Measurements from ENCODE around the gene FFAR2. TPM values are rescaled to one million over a fixed set of nuclear protein-coding genes. Genes with fewer than 3 reads are reported as not detected.

Gene FFAR2
- total RNA-seq, 1 donor from 2014 or later: 0.72 TPM

DNA sequence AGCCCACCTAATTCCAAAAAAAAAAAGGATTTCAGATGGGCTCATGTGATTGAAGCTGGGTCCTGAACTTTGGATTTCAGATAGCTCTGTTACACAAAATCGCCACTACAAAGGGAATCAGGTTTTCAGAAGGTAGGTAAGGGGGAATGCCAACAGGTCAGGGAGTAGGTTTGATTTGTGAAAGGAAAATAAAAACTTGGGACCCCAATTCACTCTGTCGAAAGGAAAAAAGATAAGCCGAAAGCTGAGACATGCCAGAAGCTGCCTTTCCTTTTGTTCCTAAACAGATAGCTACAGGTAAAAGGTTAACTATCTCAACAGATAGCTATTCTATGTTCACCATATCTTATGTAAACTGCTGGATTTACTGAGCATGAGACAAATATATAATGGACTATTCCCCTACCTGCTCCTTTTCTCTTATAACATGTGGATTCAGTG, 38.2 kb downstream of the FFAR2 start:
- no peak for DNase-seq (ENCODE audit: low spot score)

- DNase-seq (ENCODE audit: low spot score): no peak
Observed at GRCh38 chr19:35487656-35488182, 39.7 kb downstream of the FFAR2 start.

DNA sequence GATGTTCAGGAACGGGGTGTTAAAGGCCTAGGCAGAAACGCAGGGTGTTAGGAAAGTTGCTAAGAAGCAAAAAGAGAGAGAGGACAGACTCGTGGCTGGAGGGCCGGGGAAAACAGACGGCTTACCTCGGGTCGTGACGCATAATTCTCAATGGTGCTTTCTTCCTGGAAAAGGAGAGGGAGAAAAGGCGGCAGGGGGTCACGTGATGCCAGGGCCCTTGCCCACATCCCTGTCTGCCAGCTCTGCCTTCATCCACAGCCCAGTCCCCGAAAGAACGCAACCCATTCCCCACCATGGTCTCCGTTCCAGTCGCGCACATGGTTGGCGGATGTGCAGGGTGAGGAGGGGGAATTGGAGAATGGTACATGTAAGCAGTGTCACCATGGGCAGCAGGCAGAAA, 40.6 kb downstream of the FFAR2 start:
- DNase-seq (ENCODE audit: low spot score): no peak

DNA sequence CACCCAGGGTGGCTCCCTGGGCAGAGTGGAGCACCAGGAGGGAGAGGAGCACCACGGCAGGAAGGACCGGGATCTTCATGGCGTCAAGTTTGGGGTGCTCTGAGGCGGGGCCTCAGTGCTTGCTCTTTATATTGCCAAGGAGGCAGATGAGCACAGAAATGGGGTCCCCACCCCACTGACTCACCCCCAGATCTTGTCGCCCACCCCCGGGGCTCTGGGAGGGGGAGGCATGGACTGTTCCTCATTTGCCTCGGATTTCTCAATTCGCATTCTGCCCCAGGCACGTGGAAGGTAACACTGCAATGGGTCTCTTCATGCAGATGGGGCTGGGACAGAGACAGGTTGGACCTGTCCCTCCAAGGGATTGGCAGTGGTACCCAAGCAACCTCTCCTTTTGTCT, 42.3 kb downstream of the FFAR2 start, which contains the start of gene KRTDAP:
Gene KRTDAP (minus strand): TSS at position 101 of the 400 bp plus-strand sequence. CDS start 22 bp downstream, at position 79.
- no peak for DNase-seq (ENCODE audit: low spot score)

- no peak for DNase-seq (ENCODE audit: low spot score)
Observed at GRCh38 chr19:35491836-35492360, 43.8 kb downstream of the FFAR2 start.

- no peak for DNase-seq (ENCODE audit: low spot score)
Observed at GRCh38 chr19:35493971-35494370, 45.9 kb downstream of the FFAR2 start.

GRCh38 chr19:35495107-35496064, 47.3 kb downstream of the FFAR2 start:
- DNase-seq (ENCODE audit: low spot score): peak; percentile 56

GRCh38 chr19:35497406-35497805, 49.3 kb downstream of the FFAR2 start:
- no peak for DNase-seq (ENCODE audit: low spot score)

DNA sequence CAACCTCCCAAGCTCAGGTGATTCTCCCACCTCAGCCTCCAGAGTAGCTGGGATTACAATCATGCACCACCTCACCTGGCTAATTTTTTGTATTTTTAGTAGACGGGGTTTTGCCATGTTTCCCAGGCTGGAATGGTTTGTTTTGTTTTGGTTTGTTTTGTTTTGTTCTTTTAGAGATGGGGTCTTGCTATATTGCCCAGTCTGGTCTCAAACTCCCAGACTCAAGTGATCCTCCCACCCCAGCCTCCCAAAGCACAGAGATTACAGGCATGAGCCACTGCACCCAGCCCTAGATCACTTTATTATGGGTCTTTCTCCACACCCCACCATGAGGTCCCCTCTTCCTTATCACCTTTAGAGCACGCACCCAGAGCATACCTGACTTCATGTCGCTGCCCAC, 50.2 kb downstream of the FFAR2 start:
- no peak for DNase-seq (ENCODE audit: low spot score)

GRCh38 chr19:35498984-35499527, 51.0 kb downstream of the FFAR2 start:
- DNase-seq (ENCODE audit: low spot score): no peak

GRCh38 chr19:35500611-35501010, 52.6 kb downstream of the FFAR2 start:
- DNase-seq (ENCODE audit: low spot score): no peak

Other genes with a start within 250 kb of the FFAR2 start
- gene FAM187B, start 219.5 kb upstream of the FFAR2 start, total RNA-seq (ENCODE audit: insufficient read depth, low replicate concordance): 0.48 TPM
- gene LSR, start 199.3 kb upstream of the FFAR2 start, total RNA-seq (ENCODE audit: insufficient read depth, low replicate concordance): 4.1 TPM
- gene USF2, start 179.3 kb upstream of the FFAR2 start, total RNA-seq (ENCODE audit: insufficient read depth, low replicate concordance): 40.2 TPM
- gene HAMP, start 165.7 kb upstream of the FFAR2 start, total RNA-seq (ENCODE audit: insufficient read depth, low replicate concordance): 1.2 TPM
- gene MAG, start 156.1 kb upstream of the FFAR2 start, total RNA-seq (ENCODE audit: insufficient read depth, low replicate concordance): not detected
- 13.0 TPM for gene CD22, start 119.1 kb upstream of the FFAR2 start, total RNA-seq (ENCODE audit: insufficient read depth, low replicate concordance)
- 0.48 TPM for gene FFAR1, start 100.4 kb upstream of the FFAR2 start, total RNA-seq (ENCODE audit: insufficient read depth, low replicate concordance)
- gene FFAR3, start 89.8 kb upstream of the FFAR2 start, total RNA-seq (ENCODE audit: insufficient read depth, low replicate concordance): 7.0 TPM
- gene GPR42, start 77.2 kb upstream of the FFAR2 start, total RNA-seq (ENCODE audit: insufficient read depth, low replicate concordance): not detected
- gene KRTDAP, start 42.2 kb downstream of the FFAR2 start, total RNA-seq (ENCODE audit: insufficient read depth, low replicate concordance): 56.1 TPM
- 11.8 TPM for gene DMKN, start 65.4 kb downstream of the FFAR2 start, total RNA-seq (ENCODE audit: insufficient read depth, low replicate concordance)
- 2.2 TPM for gene SBSN, start 80.1 kb downstream of the FFAR2 start, total RNA-seq (ENCODE audit: insufficient read depth, low replicate concordance)
- gene GAPDHS, start 85.2 kb downstream of the FFAR2 start, total RNA-seq (ENCODE audit: insufficient read depth, low replicate concordance): not detected
- gene TMEM147, start 97.4 kb downstream of the FFAR2 start, total RNA-seq (ENCODE audit: insufficient read depth, low replicate concordance): 55.4 TPM
- not detected for gene ATP4A, start 115.4 kb downstream of the FFAR2 start, total RNA-seq (ENCODE audit: insufficient read depth, low replicate concordance)
- gene PMIS2, start 137.9 kb downstream of the FFAR2 start, total RNA-seq (ENCODE audit: insufficient read depth, low replicate concordance): not detected
- 4.6 TPM for gene HAUS5, start 164.5 kb downstream of the FFAR2 start, total RNA-seq (ENCODE audit: insufficient read depth, low replicate concordance)
- gene RBM42, start 180.8 kb downstream of the FFAR2 start, total RNA-seq (ENCODE audit: insufficient read depth, low replicate concordance): 20.9 TPM
- gene ETV2, start 193.5 kb downstream of the FFAR2 start, total RNA-seq (ENCODE audit: insufficient read depth, low replicate concordance): not detected
- 177 TPM for gene COX6B1, start 200.1 kb downstream of the FFAR2 start, total RNA-seq (ENCODE audit: insufficient read depth, low replicate concordance)
- 6.7 TPM for gene UPK1A, start 218.3 kb downstream of the FFAR2 start, total RNA-seq (ENCODE audit: insufficient read depth, low replicate concordance)

Data from umbilical cord (tissue), 2 donors.